ENCODE results near the gene FBXL15. TPM values are rescaled to one million over a fixed set of nuclear protein-coding genes. Genes with fewer than 3 reads are reported as not detected.
A peak's percentile ranks its signal among the peaks of the same experiment; 100 is the strongest.

FBXL15 gene
- total and polyA plus RNA-seq, 2 experiments from 2014 or later, result 17.7 to 23.1 TPM

DNA sequence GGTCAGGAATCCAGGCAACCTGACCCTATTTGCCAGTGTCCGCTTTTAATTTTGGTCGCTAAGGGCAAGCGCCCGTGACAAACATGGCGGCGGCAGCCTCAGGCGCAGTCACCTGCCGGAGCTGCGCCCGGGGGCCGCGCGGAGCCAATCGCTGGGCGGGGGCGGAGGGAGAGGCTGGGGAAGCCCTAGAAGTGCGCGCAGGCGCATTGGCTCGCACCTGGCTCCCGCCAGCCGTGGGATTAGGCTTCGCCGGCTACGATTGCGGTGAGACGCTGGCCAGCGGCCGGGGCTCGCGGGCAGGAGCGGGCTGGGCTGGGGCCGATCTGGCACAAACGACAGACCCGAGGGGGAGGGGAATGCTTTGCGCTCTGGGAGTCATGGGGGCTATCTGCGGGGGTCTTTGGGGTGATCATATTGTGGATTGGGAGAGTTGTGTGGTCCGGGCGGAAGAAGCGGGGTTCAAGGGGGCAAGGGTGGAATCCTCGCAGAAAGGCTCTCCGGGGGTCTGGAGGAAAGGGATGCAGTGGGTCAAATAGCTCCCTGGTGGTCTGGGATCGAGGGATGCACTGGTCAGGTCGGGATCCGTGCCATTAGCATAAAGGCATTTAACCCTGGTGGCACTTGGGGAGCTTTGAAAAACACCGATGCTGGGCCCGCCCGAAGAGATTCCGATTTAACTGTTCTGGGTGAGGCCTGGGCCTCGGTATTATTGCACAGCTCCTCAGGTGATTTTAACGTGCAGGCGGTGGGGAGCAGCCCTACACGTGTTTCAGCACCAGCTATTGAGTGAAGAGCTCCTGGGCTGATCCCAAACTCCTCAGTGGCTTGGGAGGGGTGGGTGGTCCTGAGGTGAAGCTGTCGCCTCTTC lies 40.8 kb downstream of the FBXL15 start:
- no peak for TF ChIP-seq EZH2 (IDR thresholded peaks at IDR 0.05; ENCODE audit: insufficient read depth, poor library complexity, severe bottlenecking)
- TF ChIP-seq EZH2phosphoT487 (IDR thresholded peaks at IDR 0.05; ENCODE audit: insufficient read depth, low read depth), result no peak
- H3K9me3 ChIP-seq (ENCODE audit: low read depth), result no peaks in the 10 kb centered on the region
- H4K20me1 ChIP-seq (ENCODE audit: insufficient read depth), result no peaks in the 10 kb centered on the region
- peak overlapping the region; percentile 52 for H3K9ac ChIP-seq
- no peaks in the 10 kb centered on the region for H3K9me2 ChIP-seq (ENCODE audit: insufficient read depth)
- 0 out of 2 replicates have a peak, but pooled peaks cover 6% of the 10 kb centered on the region for H3F3A ChIP-seq (ENCODE audit: insufficient read depth)
- H3K4me3 ChIP-seq, result peak overlapping the region; percentile 70
- H3K4me2 ChIP-seq (ENCODE audit: unreplicated experiment), result peak overlapping the region; percentile 84
- 18 to 23% methylated on average over 40 to 54 of the region's 54 CpGs for WGBS, 2 experiments (ENCODE audit: low coverage in 1 of 2, low lambda C conversion rate in 2 of 2, missing lambda C conversion rate in 2 of 2)
- H3K27me3 ChIP-seq (replicated peaks; ENCODE audit: insufficient read depth), result no peaks in the 10 kb centered on the region
- H2AFZ ChIP-seq, result peak overlapping the region; percentile 80
- no peaks in the 10 kb centered on the region for H3K36me3 ChIP-seq (ENCODE audit: low read depth)
- no peaks in the 10 kb centered on the region for H3K4me1 ChIP-seq (ENCODE audit: insufficient read depth)
- no peaks in the 10 kb centered on the region for H3K79me2 ChIP-seq (ENCODE audit: insufficient read depth)
- in situ Hi-C loops (cut with MboI), result no loop called here
- DNase-seq, result peak; percentile 81
- H3K27ac ChIP-seq, result no peak overlapping the region

- Histone ChIP-seq H4K20me1 (ENCODE audit: insufficient read depth) (no peaks in the 10 kb centered on the region), H3K4me3 (peak overlapping the region; percentile 47; the same call in 1 of the 2 replicates), H3K27me3 (replicated peaks; ENCODE audit: insufficient read depth) (no peaks in the 10 kb centered on the region), H3K9ac (peak overlapping the region; percentile 38; the same call in 1 of the 2 replicates), H3K9me3 (ENCODE audit: low read depth) (no peaks in the 10 kb centered on the region), H3F3A (ENCODE audit: insufficient read depth) (0 out of 2 replicates have a peak, but pooled peaks cover 6% of the 10 kb centered on the region), H3K9me2 (ENCODE audit: insufficient read depth) (no peaks in the 10 kb centered on the region), H3K4me2 (ENCODE audit: unreplicated experiment) (peak overlapping the region; percentile 53), H3K4me1 (ENCODE audit: insufficient read depth) (no peaks in the 10 kb centered on the region), H3K27ac (no peak overlapping the region), H2AFZ (peak overlapping the region; percentile 77), H3K79me2 (ENCODE audit: insufficient read depth) (no peaks in the 10 kb centered on the region), H3K36me3 (ENCODE audit: low read depth) (no peaks in the 10 kb centered on the region)
- in situ Hi-C loops (cut with MboI), result no loop called here
- TF ChIP-seq EZH2phosphoT487 (IDR thresholded peaks at IDR 0.05; ENCODE audit: insufficient read depth, low read depth) (no peak), EZH2 (IDR thresholded peaks at IDR 0.05; ENCODE audit: insufficient read depth, poor library complexity, severe bottlenecking) (no peak)
- 66 to 70% methylated on average over 6 of the region's 6 CpGs for WGBS, 2 experiments (ENCODE audit: low coverage in 1 of 2, low lambda C conversion rate in 2 of 2, missing lambda C conversion rate in 2 of 2)
- DNase-seq, result no peak
These were observed 41.9 kb downstream of the FBXL15 start for GRCh38 chr10:102462512-102463054.

DNA sequence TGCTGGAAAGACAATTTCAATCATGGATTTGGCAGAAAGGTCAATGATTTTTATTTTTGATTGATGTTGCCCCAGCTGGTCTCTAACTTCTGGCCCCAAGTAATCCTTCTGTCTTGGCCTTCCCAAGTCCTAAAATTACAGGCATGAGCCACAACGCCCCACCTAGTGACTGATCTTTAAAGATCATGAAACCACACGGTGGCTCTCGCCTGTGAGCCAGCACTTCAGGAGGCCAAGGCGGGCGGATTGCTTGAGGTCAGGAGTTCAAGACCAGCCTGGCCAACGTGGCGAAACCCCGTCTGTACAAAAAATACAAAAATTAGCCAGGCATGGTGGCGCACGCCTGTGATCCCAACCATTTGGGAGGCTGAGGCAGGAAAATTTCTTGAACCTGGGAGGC lies 43.3 kb downstream of the FBXL15 start:
- Histone ChIP-seq H3K4me2 (ENCODE audit: unreplicated experiment) (no peak overlapping the region), H2AFZ (no peak overlapping the region), H3K79me2 (ENCODE audit: insufficient read depth) (no peaks in the 10 kb centered on the region), H4K20me1 (ENCODE audit: insufficient read depth) (no peaks in the 10 kb centered on the region), H3K9ac (no peak overlapping the region), H3K4me1 (ENCODE audit: insufficient read depth) (no peaks in the 10 kb centered on the region), H3F3A (ENCODE audit: insufficient read depth) (0 out of 2 replicates have a peak, but pooled peaks cover 6% of the 10 kb centered on the region), H3K9me3 (ENCODE audit: low read depth) (no peaks in the 10 kb centered on the region), H3K9me2 (ENCODE audit: insufficient read depth) (no peaks in the 10 kb centered on the region), H3K27ac (no peak overlapping the region), H3K36me3 (ENCODE audit: low read depth) (no peaks in the 10 kb centered on the region), H3K4me3 (no peak overlapping the region), H3K27me3 (replicated peaks; ENCODE audit: insufficient read depth) (no peaks in the 10 kb centered on the region)
- no peak for DNase-seq
- TF ChIP-seq EZH2 (IDR thresholded peaks at IDR 0.05; ENCODE audit: insufficient read depth, poor library complexity, severe bottlenecking) (no peak), EZH2phosphoT487 (IDR thresholded peaks at IDR 0.05; ENCODE audit: insufficient read depth, low read depth) (no peak)
- in situ Hi-C loops (cut with MboI), result no loop called here
- 91 to 92% methylated on average over 10 of the region's 10 CpGs for WGBS, 2 experiments (ENCODE audit: low coverage in 1 of 2, low lambda C conversion rate in 2 of 2, missing lambda C conversion rate in 2 of 2)

GRCh38 chr10:102465466-102465865 lies 44.8 kb downstream of the FBXL15 start:
- H4K20me1 ChIP-seq (ENCODE audit: insufficient read depth), result no peaks in the 10 kb centered on the region
- H3K36me3 ChIP-seq (ENCODE audit: low read depth), result no peaks in the 10 kb centered on the region
- TF ChIP-seq EZH2phosphoT487 (IDR thresholded peaks at IDR 0.05; ENCODE audit: insufficient read depth, low read depth) (no peak), EZH2 (IDR thresholded peaks at IDR 0.05; ENCODE audit: insufficient read depth, poor library complexity, severe bottlenecking) (no peak)
- 0 out of 2 replicates have a peak, but pooled peaks cover 6% of the 10 kb centered on the region for H3F3A ChIP-seq (ENCODE audit: insufficient read depth)
- no peaks in the 10 kb centered on the region for H3K27me3 ChIP-seq (replicated peaks; ENCODE audit: insufficient read depth)
- in situ Hi-C loops (cut with MboI), result no loop called here
- DNase-seq, result no peak
- H3K4me3 ChIP-seq, result no peak overlapping the region
- H3K9ac ChIP-seq, result no peak overlapping the region
- no peaks in the 10 kb centered on the region for H3K79me2 ChIP-seq (ENCODE audit: insufficient read depth)
- no peak overlapping the region for H3K4me2 ChIP-seq (ENCODE audit: unreplicated experiment)
- H3K27ac ChIP-seq, result no peak overlapping the region
- 36 to 44% methylated on average over 3 of the region's 3 CpGs for WGBS, 2 experiments (ENCODE audit: low coverage in 1 of 2, low lambda C conversion rate in 2 of 2, missing lambda C conversion rate in 2 of 2)
- H3K4me1 ChIP-seq (ENCODE audit: insufficient read depth), result no peaks in the 10 kb centered on the region
- H2AFZ ChIP-seq, result no peak overlapping the region
- no peaks in the 10 kb centered on the region for H3K9me3 ChIP-seq (ENCODE audit: low read depth)
- no peaks in the 10 kb centered on the region for H3K9me2 ChIP-seq (ENCODE audit: insufficient read depth)
